Right ventricle myocardium superior (tissue), 1 donor: Measurements from ENCODE around the gene BPIFB1. TPM values are rescaled to one million over a fixed set of nuclear protein-coding genes. Genes with fewer than 3 reads are reported as not detected.

Source experiments
- ATAC-seq: fragments of 200-7000 bp; cut with Tn5 transposase; one replicate; pipeline ENCODE4 v1.9.1; 2020; ENCODE audit warnings: mild to moderate bottlenecking; ENCODE audit not compliant: poor library complexity
- DNase-seq: peaks from one replicate; pipeline ENCODE4 v3.0.0-alpha.2; 2020
- intact Hi-C: fragments of 100-400 bp; cut with DNase I; formaldehyde crosslinking; loops from one replicate; pipeline ENCODE4 v1.11.2; 2022
- total RNA-seq: library from RNA; stranded (reverse); fragmentation: NEBNext Ultra II Directional; extraction: Animal tissue kit (Norgen Biotek cat#: 25700); gene quantifications from one replicate; pipeline ENCODE4 v1.2.1, GENCODE V29; 2021
- donor health status: DM: no; HTN: yes; CAD: no; lungs with severe emphysema.

The BPIFB1 gene
- total RNA-seq, 1 donor from 2014 or later, result not detected

DNA sequence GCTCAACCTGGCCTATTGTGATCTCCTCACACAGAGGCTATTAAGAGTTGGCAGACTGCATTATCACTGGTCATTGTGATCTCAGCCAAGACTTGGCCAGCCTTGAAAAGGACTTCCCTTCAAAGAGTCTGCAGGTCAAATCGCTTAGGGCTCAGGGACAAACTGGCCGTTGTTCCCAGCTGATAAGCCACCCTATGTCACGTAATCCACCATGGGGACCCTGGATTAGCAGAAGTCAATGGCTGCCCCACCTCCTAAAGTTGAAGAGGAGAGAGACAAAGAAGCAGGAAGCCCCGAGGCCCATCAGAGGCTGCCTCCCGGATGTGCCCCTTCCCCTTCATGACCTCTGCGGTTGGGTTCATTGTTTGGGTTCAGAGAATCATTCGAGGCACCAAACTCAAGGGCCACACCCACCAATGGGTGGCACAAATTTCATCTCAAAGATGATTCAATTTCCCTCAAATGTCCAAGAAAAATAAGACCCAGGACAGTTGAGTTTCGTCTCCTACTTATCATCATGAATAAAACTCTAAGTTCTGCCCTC lies 56.6 kb downstream of the BPIFB1 start:
- no peak for DNase-seq
- intact Hi-C loops, result no loop called here
- ATAC-seq, result no peak

DNA sequence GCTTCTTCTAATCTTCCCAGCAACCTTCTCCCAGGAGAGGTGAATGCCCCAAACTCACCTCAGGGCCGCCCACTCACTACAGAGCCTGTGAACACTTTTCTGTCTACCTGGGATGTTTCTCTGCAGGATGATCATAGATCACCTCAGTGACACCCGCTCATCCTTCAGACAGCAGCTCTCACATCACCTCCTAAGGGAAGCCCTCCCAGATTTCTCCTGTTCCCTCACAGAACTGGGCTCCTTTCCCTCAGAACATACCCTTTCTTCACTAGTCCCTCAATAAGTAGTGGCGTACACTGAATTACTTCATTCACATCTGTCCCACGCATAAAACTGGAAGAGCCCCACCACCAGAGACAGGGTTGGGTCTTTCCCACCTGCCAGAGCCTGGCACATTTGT lies 60.5 kb downstream of the BPIFB1 start:
- ATAC-seq (no peak), DNase-seq (no peak)
- intact Hi-C loops, result no loop called here

DNA sequence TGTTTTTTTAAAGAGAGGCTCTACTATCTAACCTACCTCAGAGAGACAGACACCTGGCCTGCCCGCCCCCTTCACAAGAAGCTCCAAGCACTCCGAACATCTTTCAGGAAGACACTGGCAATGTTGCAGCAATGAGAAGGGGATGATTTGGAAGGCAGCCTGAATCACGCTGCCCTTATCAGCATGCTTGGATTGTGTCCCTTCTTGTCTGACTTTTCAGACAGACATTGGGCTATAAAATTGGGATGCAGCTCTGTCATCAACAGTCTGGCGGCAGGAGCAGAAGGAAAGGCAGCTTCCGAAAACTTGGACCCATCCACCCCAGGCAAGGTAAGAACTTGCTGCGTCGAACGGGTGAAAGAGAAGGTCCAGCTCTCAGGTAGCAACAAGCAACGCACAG lies 62.3 kb downstream of the BPIFB1 start:
- ATAC-seq (no peak), DNase-seq (no peak)
- intact Hi-C loops, result no loop called here

DNA sequence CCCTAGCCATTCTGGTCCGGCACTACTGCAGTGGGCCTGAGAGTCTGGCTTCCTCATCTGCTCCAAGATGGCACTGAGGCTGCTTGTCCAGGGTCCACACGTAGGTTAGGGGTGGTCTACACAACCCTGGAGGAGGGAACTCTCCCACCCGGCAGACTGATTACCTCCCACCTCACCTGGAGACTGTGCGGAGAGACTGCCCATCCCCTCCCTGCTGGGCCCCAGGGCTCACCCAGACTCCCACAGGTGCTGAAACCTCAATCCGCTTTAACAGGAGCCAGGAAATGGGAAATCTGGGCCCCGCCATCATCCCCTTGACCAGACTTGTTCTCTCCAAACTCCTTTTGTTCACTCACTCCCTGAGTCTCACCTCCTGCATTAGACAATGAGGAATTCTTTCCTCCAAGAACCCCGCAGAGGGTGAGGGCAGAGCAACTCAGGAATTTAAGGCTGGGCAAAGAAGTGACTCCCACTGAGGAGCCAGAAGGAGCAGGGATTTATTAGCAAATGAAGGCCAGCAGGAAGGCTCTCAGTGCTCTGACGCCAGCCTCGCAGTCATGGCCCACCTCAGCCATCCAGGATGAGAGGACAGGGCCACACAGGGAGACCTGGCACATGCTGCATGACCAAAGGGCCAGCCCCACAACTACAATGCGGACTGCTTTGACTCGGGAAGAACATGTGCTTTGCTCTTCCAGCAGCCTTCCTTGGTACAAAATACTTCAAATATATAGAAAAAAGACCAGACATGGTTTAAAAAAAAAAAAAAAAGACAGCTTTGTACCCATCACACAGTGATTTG lies 65.3 kb downstream of the BPIFB1 start:
- intact Hi-C loops, result no loop called here
- ATAC-seq, result no peak
- DNase-seq, result no peak

DNA sequence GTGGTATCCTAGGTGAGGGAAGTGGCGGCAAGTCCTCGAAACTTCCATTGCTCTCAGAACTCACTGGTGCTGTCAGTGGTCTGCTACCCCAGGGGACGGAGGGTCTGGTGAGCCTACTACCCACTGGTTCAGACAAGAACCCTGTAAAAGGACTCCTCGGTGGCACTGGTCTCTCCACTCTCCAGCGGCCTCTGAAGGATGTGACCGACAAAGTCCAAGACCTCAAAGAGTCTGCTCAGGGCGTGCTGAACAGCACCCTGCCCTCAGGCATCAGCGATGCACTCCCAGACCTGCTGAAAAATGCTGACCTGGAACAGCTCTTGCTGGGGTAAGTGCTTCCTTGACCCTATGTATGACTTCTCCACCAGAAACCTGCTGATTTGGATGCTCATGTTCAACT lies 66.5 kb downstream of the BPIFB1 start:
- intact Hi-C loops, result no loop called here
- ATAC-seq, result no peak
- no peak for DNase-seq

DNA sequence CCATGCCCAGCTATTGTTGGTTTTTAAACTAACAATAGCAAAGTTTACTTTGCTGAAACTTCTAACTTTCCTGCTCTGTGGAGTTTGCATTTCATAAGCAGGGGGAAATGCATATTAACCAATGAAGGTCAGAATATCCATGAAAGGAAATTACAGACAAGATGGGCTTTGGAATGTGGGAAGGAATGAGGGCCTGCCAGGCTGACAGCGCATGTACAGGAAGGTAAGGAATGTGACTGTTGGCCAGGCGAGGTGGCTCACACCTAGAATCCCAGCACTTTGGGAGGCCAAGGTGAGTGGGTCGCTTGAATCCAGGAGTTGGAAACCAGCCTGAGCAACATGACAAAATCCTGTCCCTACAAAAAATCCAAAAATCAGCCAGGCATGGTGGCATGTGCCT lies 68.7 kb downstream of the BPIFB1 start:
- ATAC-seq, result no peak
- DNase-seq, result no peak
- intact Hi-C loops, result no loop called here

DNA sequence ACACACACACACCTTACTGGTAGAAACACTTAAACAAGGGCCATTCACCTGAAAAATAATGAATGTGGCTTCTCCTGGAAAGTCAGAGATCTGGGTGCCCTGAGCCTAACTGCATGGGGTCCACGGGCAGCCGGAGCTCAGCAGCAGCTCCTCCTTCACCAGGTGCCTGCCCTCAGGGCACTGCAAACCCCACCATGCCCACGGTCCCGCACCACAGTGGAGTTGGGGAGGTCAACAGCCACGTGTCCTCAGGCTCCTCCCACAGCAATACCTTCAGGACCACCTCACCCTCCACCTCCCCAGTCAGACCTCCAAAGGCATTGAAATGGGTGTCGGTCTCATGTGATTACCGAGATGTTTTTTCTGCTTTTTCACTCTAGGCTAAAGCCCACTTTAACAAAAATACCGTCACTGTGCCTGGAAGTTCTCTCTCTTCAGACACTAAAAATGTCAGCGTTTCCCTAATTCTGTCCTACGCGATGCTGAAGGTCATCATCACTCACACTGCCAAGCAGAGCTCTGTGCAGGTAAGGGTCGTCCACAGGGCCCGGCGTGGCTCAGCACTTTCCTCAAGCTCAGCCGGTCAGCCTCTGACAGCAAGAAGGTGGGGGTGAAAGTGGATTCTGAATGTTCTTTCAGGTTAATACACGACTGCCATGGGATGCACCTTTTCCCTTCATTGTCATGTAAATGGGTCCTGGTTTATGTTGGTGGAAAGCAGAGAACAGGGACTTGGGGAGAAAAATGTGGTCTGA lies 69.4 kb downstream of the BPIFB1 start:
- ATAC-seq, result no peak
- DNase-seq, result no peak
- intact Hi-C loops, result no loop called here

DNA sequence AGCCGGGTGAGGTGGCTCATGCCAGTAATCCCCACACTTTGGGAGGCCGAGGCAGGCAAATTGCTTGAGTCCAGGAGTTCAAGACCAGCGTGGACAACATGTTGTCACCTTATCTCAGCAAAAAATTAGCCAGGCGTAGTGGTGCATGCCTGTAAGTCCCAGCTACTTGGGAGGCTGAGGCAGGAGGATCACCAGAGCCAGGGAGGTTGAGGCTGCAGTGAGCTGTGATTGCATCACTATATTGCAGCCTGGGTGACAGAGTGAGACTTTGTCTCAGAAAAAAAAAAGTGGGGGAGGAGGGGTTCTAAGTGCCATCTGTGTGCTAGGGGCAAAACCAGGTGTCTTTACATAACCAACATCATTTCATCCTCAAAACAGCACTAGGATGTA lies 70.0 kb downstream of the BPIFB1 start:
- intact Hi-C loops, result no loop called here
- no peak for ATAC-seq
- DNase-seq, result no peak

Other genes with a start within 250 kb of the BPIFB1 start
- gene BPIFB3, start 229.3 kb upstream of the BPIFB1 start, total RNA-seq, result not detected
- not detected for gene BPIFB4, start 203.6 kb upstream of the BPIFB1 start, total RNA-seq
- not detected for gene BPIFA2, start 115.1 kb upstream of the BPIFB1 start, total RNA-seq
- not detected for gene BPIFA3, start 65.9 kb upstream of the BPIFB1 start, total RNA-seq
- gene BPIFA1, start 47.2 kb upstream of the BPIFB1 start, total RNA-seq, result not detected
- gene CDK5RAP1, start 118.3 kb downstream of the BPIFB1 start, total RNA-seq, result 19.8 TPM
- gene SNTA1, start 160.5 kb downstream of the BPIFB1 start, total RNA-seq, result 215 TPM
- gene CBFA2T2, start 206.9 kb downstream of the BPIFB1 start, total RNA-seq, result 9.1 TPM